Right lung (tissue), 5 donors: Measurements from ENCODE around the gene SPI1. TPM values are rescaled to one million over a fixed set of nuclear protein-coding genes. Genes with fewer than 3 reads are reported as not detected.

ENCODE experiments used
- DNase-seq, 2 donors: peaks; one replicate each; pipeline ENCODE4 v3.0.0-alpha.2; 2013
- polyA plus RNA-seq, 5 donors: library from polyadenylated mRNA; unstranded; fragments of 120-200 nt; gene quantifications; one replicate each; pipeline versions ENCODE4 v1.2.1 to v1.2.3, GENCODE V29; 2013; ENCODE audit warnings: inconsistent platforms in 1 of 5, low replicate concordance in 1 of 5; ENCODE audit not compliant: insufficient read length in 5 of 5, insufficient read depth in 1 of 5

SPI1 gene
- polyA plus RNA-seq, 5 donors: 4.0 to 8.8 (median 5.2) TPM

GRCh38 chr11:47359586-47359985, 18.8 kb downstream of the SPI1 start:
- no peak for DNase-seq

DNA sequence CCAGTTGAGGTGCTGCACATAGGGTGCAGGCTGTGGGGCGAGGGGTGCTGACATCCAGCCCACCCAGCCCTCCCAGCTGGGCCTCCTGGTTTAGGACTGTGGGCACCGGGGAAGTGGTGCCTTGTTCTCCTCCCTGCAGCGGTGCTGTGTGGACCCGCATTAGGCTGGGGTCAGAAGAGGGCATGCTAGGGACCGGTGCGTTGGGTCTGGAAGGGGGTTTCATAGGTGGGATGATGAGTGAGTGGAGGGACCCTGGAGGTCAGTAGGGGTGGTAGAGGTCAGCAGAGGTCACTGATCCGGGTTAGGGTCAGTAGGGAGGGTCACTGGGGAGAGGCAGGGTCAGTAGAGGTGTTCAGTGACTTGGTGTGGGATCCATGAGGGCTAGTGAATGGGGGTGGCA, 19.2 kb downstream of the SPI1 start:
- no peak for DNase-seq

GRCh38 chr11:47358731-47359051, 19.7 kb downstream of the SPI1 start:
- no peak for DNase-seq

DNA sequence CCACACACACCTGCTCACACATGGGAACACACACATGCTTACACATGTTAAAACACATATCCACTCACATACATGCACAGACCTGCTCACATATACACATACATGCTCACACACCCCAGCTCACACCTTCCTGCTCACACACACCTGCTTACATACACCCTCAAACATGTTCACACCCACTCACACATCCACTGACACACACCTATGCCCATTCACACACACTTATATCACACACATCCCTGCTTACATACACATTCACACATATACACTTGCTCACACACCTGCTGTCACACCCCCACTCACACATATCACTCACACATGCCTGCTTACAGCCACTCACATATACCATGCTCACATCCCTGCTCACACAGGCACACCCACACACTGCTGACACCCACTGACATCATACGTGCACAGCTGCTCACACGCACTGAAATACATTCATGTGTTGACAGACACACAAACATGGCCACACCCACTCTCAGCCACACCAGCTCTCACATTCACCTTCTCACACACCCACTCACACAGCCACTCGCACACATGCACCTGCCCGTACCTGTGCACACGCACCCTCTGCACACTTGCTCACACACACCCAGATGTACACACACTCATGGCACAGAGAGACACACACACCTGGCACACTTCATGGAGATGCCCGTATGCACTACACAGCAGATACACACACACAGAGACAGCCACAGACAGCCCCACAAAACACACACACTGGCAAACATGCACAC, 20.2 kb downstream of the SPI1 start:
- DNase-seq: no peak

DNA sequence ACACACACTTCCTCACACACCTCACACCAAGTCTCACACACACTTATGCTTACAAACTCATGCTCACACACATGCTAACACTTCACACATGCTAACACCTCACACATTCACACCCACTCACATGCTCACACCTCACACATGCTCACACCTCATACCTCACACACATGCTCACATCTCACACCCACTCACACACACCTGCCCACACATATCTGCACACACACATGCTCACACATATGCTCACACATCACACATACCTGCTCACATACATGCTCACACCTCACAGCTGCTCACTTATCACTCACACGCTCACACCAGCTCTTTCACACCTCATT, 21.4 kb downstream of the SPI1 start:
- no peak for DNase-seq

GRCh38 chr11:47356129-47356997, 22.0 kb downstream of the SPI1 start:
- no peak for DNase-seq

DNA sequence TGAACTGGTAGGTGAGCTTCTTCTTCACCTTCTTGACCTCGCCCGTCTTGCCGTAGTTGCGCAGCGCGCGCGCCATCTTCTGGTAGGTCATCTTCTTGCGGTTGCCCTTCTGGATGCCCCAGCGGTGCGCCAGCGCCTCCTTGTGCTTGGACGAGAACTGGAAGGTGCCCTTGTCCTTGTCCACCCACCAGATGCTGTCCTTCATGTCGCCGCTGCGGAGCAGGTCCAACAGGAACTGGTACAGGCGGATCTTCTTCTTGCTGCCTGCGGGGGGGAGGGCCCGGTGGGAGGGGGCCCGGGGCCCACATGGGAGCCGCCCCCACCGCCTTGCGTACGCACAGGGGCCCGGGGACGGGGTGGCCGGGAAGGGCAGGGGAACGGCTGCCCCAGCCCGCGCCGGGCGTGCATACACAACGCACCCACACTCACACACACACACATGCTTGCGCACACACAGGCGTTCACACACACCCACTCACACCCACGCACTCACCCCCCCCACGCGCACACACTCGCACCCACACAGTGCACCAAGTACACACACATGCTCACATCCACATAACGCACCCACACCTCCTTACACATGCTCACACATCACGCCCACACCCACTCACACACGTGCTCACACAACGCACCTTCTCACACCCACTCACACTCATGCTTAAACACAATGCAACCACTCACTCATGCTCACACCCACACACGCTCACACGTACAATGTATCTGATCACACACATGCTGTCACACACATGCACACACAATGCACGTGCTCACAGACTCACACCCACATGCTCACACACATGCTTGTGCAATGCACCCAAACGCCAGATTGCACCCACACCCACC, 22.8 kb downstream of the SPI1 start:
- peak; percentile 81 to 88 for DNase-seq

DNA sequence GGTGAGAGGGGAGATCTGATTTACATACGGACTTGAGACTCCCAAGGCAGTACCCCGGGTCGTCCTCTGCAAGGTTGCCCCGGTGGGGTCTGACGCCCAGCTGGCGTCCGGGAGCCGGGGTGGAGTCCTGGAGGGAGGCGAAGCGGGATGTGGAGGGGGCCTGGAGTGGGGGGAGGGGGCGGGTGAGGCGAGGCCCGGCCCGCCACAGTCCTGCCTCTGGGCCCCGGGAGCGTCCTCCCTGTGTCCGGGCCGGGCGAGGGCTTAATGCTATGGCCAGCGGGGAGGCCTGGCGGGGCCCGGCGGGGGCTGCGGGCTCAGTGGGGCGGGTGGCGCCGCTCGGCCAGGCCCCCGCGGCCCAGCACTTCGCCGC, 23.4 kb downstream of the SPI1 start:
- peak in 1 of 2 donors; percentile 19 for DNase-seq

DNA sequence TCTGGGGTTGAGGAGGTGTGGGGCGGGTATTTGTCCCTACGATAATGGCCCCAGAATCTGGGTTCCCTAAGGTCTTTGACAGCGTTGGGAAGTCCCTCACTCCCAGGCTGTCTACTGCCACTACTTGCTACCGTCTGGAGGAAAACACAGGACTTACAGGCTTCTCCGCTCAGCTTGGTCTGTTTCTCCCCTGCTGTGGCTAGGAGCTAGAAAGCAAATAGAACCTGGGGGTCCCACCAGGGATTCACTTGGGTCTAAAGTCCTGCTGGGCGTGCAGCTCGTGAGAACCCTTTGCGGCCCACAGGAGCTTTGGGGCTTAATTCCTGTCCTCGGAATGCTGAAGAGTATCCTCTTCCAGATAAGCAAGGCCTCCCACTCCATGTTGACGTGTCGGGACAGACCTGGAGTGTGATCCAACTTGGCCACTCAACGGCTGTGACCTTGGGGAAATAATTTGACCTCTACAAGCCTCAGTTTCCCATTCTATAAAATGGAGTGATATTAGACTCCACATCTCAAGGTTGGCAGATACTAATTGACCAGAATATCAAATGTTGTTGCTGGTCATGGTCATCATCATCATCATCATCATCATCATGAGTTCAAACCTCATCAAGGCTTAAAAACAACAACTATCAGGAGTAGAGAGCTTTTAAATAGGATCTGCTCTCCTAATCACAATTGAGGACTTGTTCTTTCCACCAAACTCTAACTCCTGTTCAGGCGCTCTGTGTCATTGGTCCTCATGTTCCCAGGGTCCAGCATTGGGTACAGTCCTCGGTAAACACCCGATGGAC, 24.2 kb downstream of the SPI1 start:
- no peak for DNase-seq

GRCh38 chr11:47352556-47352955, 25.8 kb downstream of the SPI1 start, which contains the start of gene MYBPC3:
Gene MYBPC3 (minus strand): TSS chr11:47352702. CDS start chr11:47352647, 55 bp downstream.
- no peak for DNase-seq

- DNase-seq: no peak
Measured at GRCh38 chr11:47351156-47352126, 26.9 kb downstream of the SPI1 start.

DNA sequence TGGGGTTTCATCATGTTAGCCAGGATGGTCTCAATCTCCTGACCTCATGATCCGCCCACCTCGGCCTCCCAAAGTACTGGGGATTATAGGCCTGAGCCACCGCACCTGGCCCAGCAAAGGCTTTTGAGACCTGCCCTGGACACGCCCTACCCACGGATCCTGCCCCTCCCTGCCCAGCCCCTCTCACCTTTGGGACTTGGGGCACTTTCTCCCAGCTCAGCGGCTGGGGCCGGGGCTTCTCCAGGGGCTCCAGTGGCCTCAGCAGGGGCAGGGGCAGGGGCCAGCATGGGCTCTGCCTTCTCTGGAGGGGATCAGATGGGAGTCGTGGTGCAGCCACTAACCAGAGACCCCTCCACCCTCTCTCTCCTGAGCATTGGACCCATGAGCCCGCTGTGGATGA, 28.0 kb downstream of the SPI1 start:
- no peak for DNase-seq

DNA sequence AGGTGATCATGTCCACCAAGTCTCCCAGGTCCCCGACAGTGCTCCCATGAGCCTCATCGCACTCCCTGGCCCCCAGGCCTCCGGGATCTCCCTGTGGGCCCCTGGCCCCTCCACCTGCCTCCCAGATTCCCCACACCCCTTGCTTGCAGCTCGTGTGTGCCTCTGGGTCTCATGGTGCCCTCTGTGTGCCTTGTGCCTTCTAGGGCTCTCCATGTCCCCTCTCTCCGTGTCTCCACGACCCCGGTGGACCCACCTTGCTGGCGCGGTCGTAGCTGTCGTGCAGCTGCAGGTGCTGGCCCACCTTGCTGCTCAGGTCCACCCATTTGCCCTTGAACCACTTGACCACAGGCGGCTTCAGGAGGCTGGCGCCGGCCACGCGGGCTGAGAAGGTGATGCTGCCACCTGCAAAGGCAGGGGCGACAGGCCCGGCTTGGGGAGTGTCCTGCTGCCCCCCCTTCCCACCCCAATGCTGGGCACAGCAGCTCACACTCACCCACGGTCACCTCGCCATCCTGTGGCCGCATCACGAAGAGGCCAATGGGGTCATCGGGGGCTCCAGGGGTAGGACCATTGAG, 28.7 kb downstream of the SPI1 start:
- no peak for DNase-seq

DNA sequence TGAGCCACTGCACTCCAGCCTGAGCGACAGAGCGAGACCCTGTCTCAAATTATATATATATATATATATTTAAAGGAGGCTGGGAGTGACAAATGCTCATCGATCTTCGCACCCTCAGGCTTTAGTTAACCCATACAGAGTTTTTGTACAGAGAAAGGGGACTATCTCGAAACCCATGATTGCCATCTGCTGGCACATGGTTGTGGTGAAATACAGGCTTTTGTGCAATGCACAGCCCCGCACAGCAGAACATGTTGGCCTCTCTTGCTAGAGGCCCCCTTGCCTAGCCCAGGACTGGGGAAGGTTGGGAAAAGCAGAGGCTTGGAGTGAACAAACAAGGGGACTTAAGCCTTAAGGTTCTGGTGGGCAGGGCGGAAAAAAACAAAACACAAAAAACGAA, 29.5 kb downstream of the SPI1 start:
- DNase-seq: no peak

DNA sequence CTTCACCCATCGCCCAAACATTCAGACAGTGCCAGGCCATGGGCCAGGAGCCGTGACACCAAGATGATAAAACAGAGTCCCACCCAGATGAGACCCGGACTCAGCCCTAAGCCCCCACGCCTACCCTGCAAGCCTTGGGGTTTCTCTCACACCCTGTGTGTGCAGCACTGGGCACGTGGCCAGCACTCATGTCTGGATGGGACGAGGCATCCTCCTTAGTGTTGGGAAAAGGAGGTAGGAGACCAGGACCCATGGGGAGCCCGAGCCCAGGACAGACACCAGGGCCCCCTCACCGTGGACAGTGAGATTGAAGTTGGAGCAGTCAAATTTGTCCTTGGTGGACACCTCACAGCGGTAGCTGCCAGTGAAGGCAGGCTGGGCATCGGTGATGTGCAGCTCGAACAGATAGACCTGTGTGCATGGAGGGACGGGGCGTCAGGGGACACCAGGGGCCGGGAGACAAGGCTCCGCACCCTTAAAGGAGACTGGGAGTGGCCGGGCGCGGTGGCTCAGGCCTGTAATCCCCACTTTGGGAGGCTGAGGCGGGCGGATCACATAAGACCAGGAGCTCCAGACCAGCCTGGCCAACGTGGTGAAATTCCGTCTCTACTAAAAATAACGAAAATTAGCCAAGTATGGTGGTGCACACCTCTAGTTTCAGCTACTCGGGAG, 30.1 kb downstream of the SPI1 start:
- no peak for DNase-seq

DNA sequence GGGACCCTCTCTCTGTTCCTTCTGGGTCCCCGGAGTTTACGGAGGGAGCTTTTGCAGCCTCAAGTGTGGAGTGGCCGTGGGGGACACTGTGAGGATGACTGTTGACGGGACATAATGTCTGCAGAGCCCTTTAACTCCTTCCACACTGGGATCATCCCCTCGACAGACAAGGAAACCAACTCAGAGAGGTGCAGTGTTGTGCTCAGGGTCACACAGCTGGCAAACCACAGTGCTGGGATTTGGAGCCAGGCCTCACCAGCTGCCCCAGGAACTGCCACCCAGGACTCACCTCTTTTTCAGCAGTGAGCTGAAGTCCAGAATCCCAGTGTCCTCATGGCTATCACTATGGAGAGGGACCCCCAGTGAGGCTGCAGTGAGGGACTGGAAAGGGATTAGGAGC, 31.2 kb downstream of the SPI1 start:
- DNase-seq: no peak

DNA sequence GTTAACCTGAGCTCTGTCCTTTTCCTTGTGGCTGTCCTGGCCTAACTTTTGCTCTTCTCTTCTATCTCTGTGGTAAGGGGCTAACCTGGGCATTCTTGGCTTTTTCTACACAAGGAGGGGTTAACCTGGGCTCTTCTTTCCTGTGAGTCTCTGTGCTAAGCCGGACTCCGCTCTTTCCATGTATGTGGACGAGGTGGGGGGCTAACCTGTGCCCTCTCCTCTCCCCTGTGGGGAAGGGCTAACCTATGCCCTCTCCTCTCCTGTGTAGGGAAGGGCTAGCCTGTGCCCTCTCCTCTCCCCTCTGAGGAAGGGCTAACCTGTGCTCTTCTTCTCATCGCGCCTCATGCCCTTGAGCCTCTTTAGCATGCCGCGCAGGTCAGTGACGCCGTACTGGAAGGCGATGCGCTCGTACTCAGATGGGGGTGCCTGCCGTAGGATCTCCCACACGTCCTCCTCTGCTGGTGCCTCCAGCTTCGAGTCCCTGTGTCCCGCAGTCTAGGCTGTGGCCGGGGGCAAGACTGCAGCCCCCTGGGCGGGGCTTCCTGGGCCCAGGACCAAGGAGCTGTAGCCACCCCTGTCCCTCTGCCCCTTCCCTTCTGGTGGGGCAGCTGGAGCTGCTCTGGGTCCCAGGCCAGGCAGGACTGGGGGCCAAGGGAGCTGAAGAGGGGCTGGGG, 32.3 kb downstream of the SPI1 start:
- DNase-seq: no peak

GRCh38 chr11:47342854-47343253, 35.5 kb downstream of the SPI1 start:
- no peak for DNase-seq
